ENCODE results near the gene EYS. TPM values are rescaled to one million over a fixed set of nuclear protein-coding genes. Genes with fewer than 3 reads are reported as not detected.

EYS gene
- polyA plus RNA-seq, 1 of the 3 experiments (the other 2 are of a cell fraction), result 0.05 TPM

DNA sequence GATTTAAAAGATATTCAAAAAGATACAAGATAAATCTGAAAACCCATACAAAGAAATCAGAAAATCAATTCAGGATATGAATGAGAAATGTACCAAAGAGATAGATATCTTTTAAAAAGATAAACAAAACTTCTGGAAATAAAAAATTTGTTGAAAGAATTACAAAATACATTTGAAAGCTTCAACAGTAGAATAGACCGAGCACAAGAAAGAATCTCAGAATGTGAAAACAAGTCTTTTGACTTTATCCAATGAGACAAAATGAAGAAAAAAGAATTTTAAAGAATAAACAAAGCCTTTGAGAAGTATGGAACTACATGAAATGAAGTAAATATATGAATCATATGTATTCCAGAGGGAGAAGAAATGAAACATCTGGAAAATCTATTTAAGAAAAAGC is 1011.0 kb downstream of the EYS start:
- H3K9ac ChIP-seq, result no peak overlapping the region
- 68% methylated on average over 1 of the region's 1 CpG for WGBS (ENCODE audit: low lambda C conversion rate)
- no peaks in the 10 kb centered on the region for H3K36me3 ChIP-seq (replicated peaks in 1 of 2; ENCODE audit: control insufficient read depth in 1 of 2, insufficient read depth in 2 of 2, low read length in 1 of 2)
- 0 out of 2 replicates have a peak, but pooled peaks cover 3% of the 10 kb centered on the region for H3K9me3 ChIP-seq
- no peak overlapping the region for H3K27ac ChIP-seq (ENCODE audit: low read depth in 2 of 2, low read length in 1 of 2)
- H3K4me3 ChIP-seq (ENCODE audit: low read depth in 2 of 2, low read length in 1 of 2), result no peak overlapping the region
- no peaks in the 10 kb centered on the region for H3F3A ChIP-seq (replicated peaks; ENCODE audit: insufficient read depth)
- no peak for DNase-seq
- H3K79me2 ChIP-seq (ENCODE audit: insufficient read depth), result no peaks in the 10 kb centered on the region
- no peaks in the 10 kb centered on the region; the same call in 1 of the 2 replicates for H3K9me2 ChIP-seq
- no peak overlapping the region for H2AFZ ChIP-seq (ENCODE audit: low read depth)
- ChIA-PET CTCF (no interaction called here), POLR2A (no interaction called here)
- no peaks in the 10 kb centered on the region for H3K4me1 ChIP-seq (ENCODE audit: control insufficient read depth in 1 of 2, insufficient read depth in 2 of 2, low read depth in 1 of 2, low read length in 1 of 2)
- H3K4me2 ChIP-seq, result no peak overlapping the region
- no peak for TF ChIP-seq TCF12 (IDR thresholded peaks at IDR 0.05)
- TF ChIP-seq, protein P1, sequence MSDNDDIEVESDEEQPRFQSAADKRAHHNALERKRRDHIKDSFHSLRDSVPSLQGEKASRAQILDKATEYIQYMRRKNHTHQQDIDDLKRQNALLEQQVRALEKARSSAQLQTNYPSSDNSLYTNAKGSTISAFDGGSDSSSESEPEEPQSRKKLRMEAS (IDR thresholded peaks at IDR 0.05; ENCODE audit: low read depth), result no peak
- TF ChIP-seq POLR2AphosphoS5 (IDR thresholded peaks at IDR 0.05; ENCODE audit: low read depth, low read length), result no peak
- no peak for TF ChIP-seq FOXJ3 (CRISPR knock-in tag; IDR thresholded peaks at IDR 0.05)
- no peak for TF ChIP-seq YY1 (IDR thresholded peaks at IDR 0.05; ENCODE audit: low read depth)
- TF ChIP-seq, protein P2, sequence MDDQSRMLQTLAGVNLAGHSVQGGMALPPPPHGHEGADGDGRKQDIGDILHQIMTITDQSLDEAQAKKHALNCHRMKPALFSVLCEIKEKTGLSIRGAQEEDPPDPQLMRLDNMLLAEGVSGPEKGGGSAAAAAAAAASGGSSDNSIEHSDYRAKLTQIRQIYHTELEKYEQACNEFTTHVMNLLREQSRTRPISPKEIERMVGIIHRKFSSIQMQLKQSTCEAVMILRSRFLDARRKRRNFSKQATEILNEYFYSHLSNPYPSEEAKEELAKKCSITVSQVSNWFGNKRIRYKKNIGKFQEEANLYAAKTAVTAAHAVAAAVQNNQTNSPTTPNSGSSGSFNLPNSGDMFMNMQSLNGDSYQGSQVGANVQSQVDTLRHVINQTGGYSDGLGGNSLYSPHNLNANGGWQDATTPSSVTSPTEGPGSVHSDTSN (IDR thresholded peaks at IDR 0.05), result no peak
- TF ChIP-seq, protein P3, sequence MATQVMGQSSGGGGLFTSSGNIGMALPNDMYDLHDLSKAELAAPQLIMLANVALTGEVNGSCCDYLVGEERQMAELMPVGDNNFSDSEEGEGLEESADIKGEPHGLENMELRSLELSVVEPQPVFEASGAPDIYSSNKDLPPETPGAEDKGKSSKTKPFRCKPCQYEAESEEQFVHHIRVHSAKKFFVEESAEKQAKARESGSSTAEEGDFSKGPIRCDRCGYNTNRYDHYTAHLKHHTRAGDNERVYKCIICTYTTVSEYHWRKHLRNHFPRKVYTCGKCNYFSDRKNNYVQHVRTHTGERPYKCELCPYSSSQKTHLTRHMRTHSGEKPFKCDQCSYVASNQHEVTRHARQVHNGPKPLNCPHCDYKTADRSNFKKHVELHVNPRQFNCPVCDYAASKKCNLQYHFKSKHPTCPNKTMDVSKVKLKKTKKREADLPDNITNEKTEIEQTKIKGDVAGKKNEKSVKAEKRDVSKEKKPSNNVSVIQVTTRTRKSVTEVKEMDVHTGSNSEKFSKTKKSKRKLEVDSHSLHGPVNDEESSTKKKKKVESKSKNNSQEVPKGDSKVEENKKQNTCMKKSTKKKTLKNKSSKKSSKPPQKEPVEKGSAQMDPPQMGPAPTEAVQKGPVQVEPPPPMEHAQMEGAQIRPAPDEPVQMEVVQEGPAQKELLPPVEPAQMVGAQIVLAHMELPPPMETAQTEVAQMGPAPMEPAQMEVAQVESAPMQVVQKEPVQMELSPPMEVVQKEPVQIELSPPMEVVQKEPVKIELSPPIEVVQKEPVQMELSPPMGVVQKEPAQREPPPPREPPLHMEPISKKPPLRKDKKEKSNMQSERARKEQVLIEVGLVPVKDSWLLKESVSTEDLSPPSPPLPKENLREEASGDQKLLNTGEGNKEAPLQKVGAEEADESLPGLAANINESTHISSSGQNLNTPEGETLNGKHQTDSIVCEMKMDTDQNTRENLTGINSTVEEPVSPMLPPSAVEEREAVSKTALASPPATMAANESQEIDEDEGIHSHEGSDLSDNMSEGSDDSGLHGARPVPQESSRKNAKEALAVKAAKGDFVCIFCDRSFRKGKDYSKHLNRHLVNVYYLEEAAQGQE (IDR thresholded peaks at IDR 0.05; ENCODE audit: low read depth, low read length), result no peak
- H3K27me3 ChIP-seq (ENCODE audit: insufficient read depth), result no peaks in the 10 kb centered on the region
- no peaks in the 10 kb centered on the region for H4K20me1 ChIP-seq (ENCODE audit: insufficient read depth)

- H3F3A ChIP-seq (replicated peaks; ENCODE audit: insufficient read depth), result no peaks in the 10 kb centered on the region
- H3K79me2 ChIP-seq (ENCODE audit: insufficient read depth), result no peaks in the 10 kb centered on the region
- no peak overlapping the region for H3K4me3 ChIP-seq (ENCODE audit: low read depth in 2 of 2, low read length in 1 of 2)
- no peak overlapping the region for H3K4me2 ChIP-seq
- CTCF ChIA-PET, result no interaction called here
- 34% methylated on average over 3 of the region's 3 CpGs for WGBS (ENCODE audit: low lambda C conversion rate)
- no peak overlapping the region for H2AFZ ChIP-seq (ENCODE audit: low read depth)
- no peaks in the 10 kb centered on the region for H3K4me1 ChIP-seq (ENCODE audit: control insufficient read depth in 1 of 2, insufficient read depth in 2 of 2, low read depth in 1 of 2, low read length in 1 of 2)
- H4K20me1 ChIP-seq (ENCODE audit: insufficient read depth), result no peaks in the 10 kb centered on the region
- no peak overlapping the region for H3K27ac ChIP-seq (ENCODE audit: low read depth in 2 of 2, low read length in 1 of 2)
- H3K9me2 ChIP-seq, result no peaks in the 10 kb centered on the region; the same call in 1 of the 2 replicates
- no peak overlapping the region for H3K9ac ChIP-seq
- 0 out of 2 replicates have a peak, but pooled peaks cover 3% of the 10 kb centered on the region for H3K9me3 ChIP-seq
- H3K27me3 ChIP-seq (ENCODE audit: insufficient read depth), result no peaks in the 10 kb centered on the region
- POLR2A ChIA-PET, result no interaction called here
- DNase-seq, result no peak
- H3K36me3 ChIP-seq (replicated peaks in 1 of 2; ENCODE audit: control insufficient read depth in 1 of 2, insufficient read depth in 2 of 2, low read length in 1 of 2), result no peaks in the 10 kb centered on the region
- TF ChIP-seq, protein P4, sequence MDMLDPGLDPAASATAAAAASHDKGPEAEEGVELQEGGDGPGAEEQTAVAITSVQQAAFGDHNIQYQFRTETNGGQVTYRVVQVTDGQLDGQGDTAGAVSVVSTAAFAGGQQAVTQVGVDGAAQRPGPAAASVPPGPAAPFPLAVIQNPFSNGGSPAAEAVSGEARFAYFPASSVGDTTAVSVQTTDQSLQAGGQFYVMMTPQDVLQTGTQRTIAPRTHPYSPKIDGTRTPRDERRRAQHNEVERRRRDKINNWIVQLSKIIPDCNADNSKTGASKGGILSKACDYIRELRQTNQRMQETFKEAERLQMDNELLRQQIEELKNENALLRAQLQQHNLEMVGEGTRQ (IDR thresholded peaks at IDR 0.05; ENCODE audit: borderline replicate concordance, low read depth, low read length), result no peak
- TF ChIP-seq TAF1 (IDR thresholded peaks at IDR 0.05; ENCODE audit: borderline replicate concordance, low read depth, low read length) (no peak), YY1 (IDR thresholded peaks at IDR 0.05; ENCODE audit: low read depth) (no peak), CTCF (IDR thresholded peaks at IDR 0.05) (no peak)
- TF ChIP-seq, protein P3 (IDR thresholded peaks at IDR 0.05; ENCODE audit: low read depth, low read length), result no peak
- TF ChIP-seq, protein P1 (IDR thresholded peaks at IDR 0.05; ENCODE audit: low read depth), result no peak
- TF ChIP-seq, protein P5, sequence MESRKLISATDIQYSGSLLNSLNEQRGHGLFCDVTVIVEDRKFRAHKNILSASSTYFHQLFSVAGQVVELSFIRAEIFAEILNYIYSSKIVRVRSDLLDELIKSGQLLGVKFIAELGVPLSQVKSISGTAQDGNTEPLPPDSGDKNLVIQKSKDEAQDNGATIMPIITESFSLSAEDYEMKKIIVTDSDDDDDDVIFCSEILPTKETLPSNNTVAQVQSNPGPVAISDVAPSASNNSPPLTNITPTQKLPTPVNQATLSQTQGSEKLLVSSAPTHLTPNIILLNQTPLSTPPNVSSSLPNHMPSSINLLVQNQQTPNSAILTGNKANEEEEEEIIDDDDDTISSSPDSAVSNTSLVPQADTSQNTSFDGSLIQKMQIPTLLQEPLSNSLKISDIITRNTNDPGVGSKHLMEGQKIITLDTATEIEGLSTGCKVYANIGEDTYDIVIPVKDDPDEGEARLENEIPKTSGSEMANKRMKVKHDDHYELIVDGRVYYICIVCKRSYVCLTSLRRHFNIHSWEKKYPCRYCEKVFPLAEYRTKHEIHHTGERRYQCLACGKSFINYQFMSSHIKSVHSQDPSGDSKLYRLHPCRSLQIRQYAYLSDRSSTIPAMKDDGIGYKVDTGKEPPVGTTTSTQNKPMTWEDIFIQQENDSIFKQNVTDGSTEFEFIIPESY (IDR thresholded peaks at IDR 0.05; ENCODE audit: borderline replicate concordance, low read depth), result no peak
Observed at GRCh38 chr6:64694356-64694755, 1012.7 kb downstream of the EYS start.

Data from SK-N-SH (cell line).